Erythroblast (primary cell): Measurements from ENCODE around the gene MRPL14.

Source experiments
- DNase-seq, 2 experiments: peaks; one replicate each; lab custom pipeline; 2025; lab: John Stamatoyannopoulos, UW
- GATA1 ChIP-seq: IDR thresholded peaks from 2 replicates; pipeline ENCODE4 v1.6.1; 2011; ENCODE audit warnings: low read depth, mild to moderate bottlenecking, control low read depth, low read length, moderate library complexity
- POLR2A ChIP-seq: IDR thresholded peaks from 2 replicates; pipeline ENCODE4 v1.6.1; 2011; ENCODE audit warnings: mild to moderate bottlenecking, low read length

The MRPL14 gene

GRCh38 chr6:44142835-44143234 lies 15.6 kb upstream of the MRPL14 start:
- TF ChIP-seq POLR2A (no peak), GATA1 (no peak)
- no peak for DNase-seq

GRCh38 chr6:44139351-44139743 lies 12.1 kb upstream of the MRPL14 start:
- no peak for TF ChIP-seq GATA1
- no peak for TF ChIP-seq POLR2A
- no peak for DNase-seq

- TF ChIP-seq POLR2A (no peak), GATA1 (no peak)
- no peak for DNase-seq
Measured at GRCh38 chr6:44138717-44139350, 11.6 kb upstream of the MRPL14 start.

- TF ChIP-seq POLR2A (no peak), GATA1 (no peak)
- no peak for DNase-seq
Measured at GRCh38 chr6:44135875-44136274, 8.6 kb upstream of the MRPL14 start.

- TF ChIP-seq POLR2A (no peak), GATA1 (no peak)
- no peak for DNase-seq
Measured at GRCh38 chr6:44135173-44135758, 8.0 kb upstream of the MRPL14 start.

- no peak for TF ChIP-seq POLR2A
- TF ChIP-seq GATA1 = no peak
- DNase-seq = peak; percentile 91 to 92
Measured at GRCh38 chr6:44133981-44134711, 6.9 kb upstream of the MRPL14 start.

- peak; percentile 55 to 57 for DNase-seq
- TF ChIP-seq POLR2A (no peak), GATA1 (no peak)
Measured at GRCh38 chr6:44133003-44133931, 6.0 kb upstream of the MRPL14 start.

GRCh38 chr6:44132476-44132875 lies 5.2 kb upstream of the MRPL14 start:
- TF ChIP-seq POLR2A (no peak), GATA1 (no peak)
- DNase-seq = peak; percentile 21 to 36

- DNase-seq = no peak
- no peak for TF ChIP-seq GATA1
- TF ChIP-seq POLR2A = no peak
Measured at GRCh38 chr6:44131892-44132291, 4.6 kb upstream of the MRPL14 start.

GRCh38 chr6:44129841-44130322 lies 2.6 kb upstream of the MRPL14 start:
- peak; percentile 39 for TF ChIP-seq GATA1
- TF ChIP-seq POLR2A = peak; percentile 63
- peak; percentile 94 to 98 for DNase-seq

- TF ChIP-seq GATA1 = no peak
- TF ChIP-seq POLR2A = no peak
- peak; percentile 73 to 77 for DNase-seq
Measured at GRCh38 chr6:44128020-44128917, 1.0 kb upstream of the MRPL14 start.
